GM21576 (cell line): ENCODE measurements around the gene SPCS3.
"Not testable (repeated sequence)": the region's sequence is repeated elsewhere in the genome, so short reads cannot be mapped to it uniquely, and the experiment has no call there.

Experiments
- ATAC-seq: cut with Tn5 transposase; IDR thresholded peaks from one replicate; pipeline ENCODE4 v1.9.1; 2021; ENCODE audit warnings: mild to moderate bottlenecking, moderate library complexity; ENCODE audit not compliant: unreplicated experiment

SPCS3 gene

DNA sequence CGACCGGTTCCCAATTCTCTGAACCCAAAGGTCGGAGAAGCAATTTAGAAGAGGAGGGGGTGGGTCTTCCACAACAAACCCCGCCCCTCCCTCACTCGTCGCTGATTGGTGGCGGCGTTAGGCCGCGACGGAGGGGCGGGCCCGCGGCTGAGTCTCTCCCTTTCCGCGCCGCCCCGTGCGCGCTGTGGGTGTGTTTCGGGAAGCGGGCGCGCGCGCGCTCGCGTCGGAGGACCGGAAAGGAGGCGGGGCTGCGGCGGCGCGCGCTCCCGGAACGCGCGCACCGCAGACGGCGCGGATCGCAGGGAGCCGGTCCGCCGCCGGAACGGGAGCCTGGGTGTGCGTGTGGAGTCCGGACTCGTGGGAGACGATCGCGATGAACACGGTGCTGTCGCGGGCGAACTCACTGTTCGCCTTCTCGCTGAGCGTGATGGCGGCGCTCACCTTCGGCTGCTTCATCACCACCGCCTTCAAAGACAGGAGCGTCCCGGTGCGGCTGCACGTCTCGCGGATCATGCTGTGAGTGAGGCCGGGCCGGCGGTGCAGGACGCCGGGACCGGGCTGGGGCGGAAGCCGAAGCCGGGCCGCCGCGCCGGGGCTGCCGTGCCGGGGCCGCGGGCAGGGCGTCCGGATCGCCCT is at the start of gene SPCS3:
TSS of gene SPCS3 (plus strand) at position 263 of the 636 bp plus-strand sequence. CDS start at position 374, 111 bp downstream.
- peak; percentile 90 for ATAC-seq

DNA sequence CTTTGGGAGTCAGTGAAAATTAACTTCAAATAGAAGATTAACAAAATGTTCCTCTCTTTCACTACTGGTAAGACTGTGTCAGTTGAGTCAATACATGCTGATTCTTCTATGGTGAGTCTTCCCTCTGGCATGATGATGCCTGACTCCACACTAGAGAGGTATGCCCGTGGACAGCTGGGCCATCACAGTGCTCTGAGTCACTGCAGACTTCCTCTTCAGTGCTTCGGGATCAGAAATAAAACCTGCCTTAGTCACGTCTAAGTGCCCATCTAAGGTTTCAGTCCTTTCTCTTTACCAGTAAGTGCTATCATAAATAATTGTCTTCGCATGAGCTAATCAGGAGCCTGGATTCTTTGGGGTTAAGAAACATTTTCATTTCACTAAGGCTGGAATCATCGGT is 49.1 kb upstream of the SPCS3 start:
- no peak for ATAC-seq

DNA sequence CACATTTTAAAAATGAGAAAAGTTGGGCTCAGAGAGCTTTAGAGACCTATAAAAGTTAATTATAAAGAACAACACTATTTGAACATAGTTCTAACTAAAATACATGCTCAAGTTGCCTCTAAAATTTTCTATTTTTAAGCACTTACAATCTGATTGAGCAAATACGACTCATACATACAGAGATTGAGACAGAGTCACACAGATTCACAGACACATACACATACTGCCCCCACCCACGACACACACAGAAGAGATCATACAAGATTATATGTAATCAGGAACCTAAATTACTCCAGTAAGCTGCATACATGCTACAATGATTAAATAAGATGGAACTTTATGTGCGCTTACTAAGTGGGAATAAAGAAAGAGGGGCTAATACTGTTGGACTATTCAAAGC is 48.0 kb upstream of the SPCS3 start:
- ATAC-seq = no peak

DNA sequence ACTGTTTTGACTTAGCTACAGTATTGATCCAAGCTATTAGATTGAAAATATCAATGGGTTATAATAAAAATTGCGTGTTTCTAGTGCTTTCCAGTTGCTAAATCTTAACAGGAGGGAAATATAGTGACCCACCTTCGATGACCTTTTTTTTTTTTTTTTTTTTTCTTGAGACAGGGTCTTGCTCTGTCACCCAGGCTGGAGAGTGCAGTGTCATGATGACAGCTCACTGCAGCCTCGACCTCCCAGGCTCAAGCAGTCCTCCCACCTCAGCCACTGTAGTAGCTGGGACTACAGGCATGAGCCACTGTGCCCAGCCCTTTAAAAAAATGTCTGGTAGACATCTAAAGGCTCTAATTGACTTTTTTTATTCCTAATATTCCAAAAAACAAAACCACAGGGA is 47.0 kb upstream of the SPCS3 start:
- no peak for ATAC-seq

DNA sequence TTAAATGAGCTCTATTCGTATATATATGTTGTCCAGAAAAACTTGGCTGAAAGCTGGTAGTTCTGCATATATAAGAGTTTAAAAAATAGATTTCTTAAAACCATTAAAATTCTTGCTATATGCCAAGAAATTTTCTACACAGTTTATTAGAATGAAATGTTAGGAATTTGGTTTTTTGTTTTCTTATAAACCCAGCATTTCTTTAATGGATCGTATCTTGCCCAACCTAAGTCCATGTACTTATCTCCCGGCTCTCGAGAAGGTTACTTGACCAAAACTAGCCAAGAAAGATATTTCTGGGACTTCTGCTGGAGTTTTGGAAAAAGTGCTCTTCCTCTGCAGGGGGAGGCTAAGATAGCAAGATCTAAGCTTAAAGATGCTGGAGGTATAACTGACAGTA is 46.0 kb upstream of the SPCS3 start:
- ATAC-seq = no peak

DNA sequence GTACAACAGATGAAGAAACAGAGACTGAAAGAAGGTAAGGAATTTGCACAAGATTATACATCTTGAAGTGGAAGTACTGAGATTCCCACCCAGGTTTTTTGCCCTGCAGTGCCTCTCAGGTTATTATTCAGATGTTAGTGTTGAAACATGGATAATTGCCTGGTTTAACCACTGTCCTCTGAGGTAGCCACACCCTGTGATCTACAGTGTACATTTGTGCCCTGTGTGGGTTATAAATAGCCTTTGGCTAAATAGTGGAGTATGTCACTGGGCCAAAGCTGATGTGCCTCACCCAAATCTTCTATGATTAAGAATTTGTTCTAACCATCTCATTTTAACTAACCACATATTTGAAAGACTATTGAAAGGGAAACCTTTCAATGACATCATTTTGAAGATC is 45.3 kb upstream of the SPCS3 start:
- no peak for ATAC-seq

DNA sequence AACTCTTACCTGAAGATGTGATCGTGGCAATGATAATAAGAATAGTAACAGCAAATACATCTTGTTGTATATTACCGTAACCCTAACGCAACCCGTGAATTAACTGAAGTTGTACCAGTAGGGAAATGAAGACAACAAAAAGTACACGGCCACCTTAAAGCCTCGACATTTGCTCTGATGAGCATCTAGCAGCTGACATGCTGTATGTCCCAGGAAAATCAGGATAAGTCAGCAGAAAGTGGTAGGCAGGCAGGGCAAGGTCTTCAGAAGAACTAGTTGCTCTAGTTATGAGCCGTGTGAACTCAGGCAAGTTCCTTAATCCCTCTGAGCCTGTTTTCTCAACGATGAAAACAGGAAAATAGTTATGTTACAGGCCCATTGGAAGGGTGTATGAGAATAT is 43.1 kb upstream of the SPCS3 start:
- ATAC-seq = no peak

DNA sequence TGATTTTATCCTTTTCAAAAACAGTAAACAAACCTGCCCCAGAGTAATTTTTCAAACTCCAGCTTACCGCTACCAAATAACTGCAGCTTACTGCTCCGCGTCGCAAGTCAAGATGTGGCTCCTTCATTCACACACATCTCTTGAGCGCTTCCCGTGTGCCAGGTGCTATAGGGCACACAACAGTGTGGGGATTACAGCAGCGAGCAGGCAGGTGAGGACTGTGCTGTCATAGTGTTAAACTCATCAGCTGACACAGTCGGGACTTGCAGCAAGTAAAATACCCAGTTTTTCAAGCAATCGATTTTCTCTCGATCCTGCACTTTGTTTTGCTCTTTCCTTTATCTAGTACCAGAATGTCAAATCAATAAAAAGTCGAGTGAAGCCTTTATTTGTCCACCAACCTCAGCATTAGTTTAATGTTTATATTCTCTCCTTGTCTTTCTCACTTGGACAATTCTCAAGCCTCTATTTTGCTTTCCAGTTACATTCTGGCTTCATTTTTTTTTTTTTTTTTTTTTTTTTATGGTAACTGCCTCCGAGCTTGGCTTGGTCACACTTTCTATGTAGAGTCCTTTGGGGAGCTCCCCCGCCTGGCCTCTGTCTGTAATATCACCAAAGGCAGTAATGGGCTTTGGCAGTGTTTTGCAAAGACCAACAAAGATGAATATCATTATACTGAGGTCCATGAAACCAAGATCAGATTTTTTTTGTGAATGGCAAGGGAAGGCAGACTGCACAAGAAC is 42.4 kb upstream of the SPCS3 start:
- peak; percentile 92 for ATAC-seq

DNA sequence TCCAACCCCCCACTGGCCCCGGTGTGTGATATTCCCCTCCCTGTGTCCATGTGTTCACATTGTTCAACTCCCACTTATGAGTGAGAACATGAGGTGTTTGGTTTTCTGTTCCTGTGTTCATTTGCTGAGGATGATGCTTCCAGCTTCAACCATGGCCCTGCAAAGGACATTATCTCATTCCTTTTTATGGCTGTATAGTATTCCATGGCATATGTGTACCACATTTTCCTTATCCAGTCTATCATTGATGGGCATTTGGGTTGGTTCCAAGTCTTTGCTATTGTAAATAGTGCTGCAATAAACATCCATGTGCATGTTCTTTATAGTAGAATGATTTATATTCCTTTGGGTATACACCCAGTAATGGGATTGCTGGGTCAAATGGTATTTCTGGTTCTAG is 40.2 kb upstream of the SPCS3 start:
- not testable (repeated sequence) for ATAC-seq

DNA sequence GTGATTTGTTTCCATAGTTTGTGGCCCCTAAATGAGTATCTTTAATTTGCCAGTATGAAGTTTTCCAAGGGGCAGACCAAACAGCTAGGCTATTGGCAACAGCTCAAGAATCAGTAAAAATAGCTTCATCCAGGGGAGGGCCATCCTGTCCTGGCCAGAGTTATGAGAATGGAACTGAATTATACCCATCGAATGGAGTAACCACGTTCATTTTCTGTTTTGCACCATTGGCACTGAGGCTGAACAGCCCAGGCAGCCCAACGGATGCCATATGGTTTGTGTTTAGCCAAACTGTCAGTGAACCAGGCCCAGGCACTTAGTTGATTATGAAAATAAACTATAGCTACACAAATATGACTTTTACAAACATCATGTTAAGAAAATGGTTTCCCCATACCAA is 33.0 kb upstream of the SPCS3 start:
- no peak for ATAC-seq

DNA sequence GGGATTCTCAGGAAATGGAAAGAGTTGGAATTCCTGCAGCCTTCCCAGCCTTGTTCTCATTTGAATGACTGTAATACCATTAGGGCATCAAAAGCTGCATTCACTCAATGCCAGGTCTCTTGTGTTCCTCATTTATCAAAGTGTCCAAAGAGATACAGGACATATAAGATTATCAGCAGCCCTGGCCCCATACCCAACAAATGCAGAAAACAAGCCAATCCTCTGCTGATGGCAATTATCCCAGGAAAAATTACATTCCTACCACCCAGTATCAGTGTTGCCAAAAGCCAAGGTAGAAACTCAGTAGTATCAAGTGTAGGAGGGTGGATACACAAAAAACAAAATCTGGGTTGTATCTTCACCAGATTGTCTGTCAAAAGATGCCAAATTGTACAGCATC is 32.2 kb upstream of the SPCS3 start:
- no peak for ATAC-seq

DNA sequence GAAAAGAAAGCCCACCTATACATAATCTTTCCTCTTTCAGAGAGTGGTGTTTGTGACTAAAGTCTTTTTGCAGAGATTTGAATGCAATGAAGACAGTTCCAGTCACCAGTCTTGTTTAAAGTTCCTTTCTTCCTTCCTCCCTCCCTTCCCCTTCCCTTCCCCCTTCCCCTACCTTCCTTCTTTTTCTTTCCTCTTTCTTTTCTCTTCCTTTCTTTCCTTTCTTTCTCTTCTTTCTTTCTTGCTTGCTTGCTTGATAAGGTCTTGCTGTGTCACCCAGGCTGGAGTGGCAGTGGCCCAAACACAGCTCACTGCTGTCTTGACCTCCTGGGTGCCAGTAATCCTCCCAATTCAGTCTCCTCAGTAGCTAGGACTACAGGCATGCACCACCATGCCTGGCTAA is 31.7 kb upstream of the SPCS3 start:
- no peak for ATAC-seq

DNA sequence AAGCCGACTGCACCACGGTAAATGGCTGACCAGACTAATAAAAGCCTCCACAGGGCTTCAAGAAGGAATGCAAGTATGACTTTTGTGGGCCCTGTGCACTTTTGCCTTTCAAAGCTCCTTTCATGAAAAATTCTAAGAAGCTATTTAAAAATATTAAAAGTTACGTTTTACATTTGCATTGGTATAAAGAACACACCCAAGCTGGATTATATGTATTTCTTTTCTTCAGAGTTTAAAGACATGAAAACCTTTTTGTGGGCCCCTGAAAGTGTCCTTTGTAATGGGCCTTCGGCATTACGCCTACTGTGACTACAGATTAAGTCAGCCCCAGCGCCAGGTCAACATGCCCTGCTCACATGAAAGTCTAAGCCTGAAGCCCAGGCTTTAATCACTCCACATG is 30.2 kb upstream of the SPCS3 start:
- ATAC-seq = no peak

DNA sequence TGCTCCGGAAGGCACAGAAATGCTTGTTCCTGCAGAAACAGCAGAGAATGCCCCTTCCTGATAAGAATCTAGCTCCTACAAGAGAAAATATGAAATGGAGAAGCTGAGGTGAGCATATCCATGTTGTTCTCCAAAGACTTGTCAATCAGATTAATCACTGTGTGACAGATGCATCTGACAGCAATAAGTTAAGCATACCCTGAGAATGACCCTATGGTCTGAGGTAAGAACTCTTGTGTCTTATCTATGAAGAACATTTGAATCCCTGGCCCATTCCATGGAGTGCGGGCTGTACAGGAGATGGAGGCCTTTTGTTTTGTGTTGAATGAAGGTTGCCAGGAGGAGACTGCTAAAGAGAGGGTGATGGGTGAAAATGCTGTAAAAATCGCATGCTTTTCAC is 29.2 kb upstream of the SPCS3 start:
- ATAC-seq = no peak

DNA sequence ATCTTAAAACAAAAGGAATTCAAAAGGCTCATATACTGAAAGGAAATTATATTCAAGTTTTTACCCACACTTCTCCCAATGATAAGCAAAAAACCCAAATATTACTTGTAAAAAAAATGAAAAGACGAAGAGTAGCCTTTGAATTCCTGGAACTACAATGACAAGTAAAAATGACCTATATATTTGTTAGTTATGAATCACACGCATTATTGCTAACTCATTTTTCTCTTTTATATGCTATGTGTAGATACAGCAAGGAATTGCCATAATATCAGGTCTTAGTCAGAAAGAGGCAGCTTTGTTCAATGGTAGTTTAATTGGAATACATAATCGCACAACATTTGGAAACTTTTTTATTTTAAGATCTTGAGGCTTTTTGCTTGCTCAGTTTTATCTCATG is 28.0 kb upstream of the SPCS3 start:
- no peak for ATAC-seq

DNA sequence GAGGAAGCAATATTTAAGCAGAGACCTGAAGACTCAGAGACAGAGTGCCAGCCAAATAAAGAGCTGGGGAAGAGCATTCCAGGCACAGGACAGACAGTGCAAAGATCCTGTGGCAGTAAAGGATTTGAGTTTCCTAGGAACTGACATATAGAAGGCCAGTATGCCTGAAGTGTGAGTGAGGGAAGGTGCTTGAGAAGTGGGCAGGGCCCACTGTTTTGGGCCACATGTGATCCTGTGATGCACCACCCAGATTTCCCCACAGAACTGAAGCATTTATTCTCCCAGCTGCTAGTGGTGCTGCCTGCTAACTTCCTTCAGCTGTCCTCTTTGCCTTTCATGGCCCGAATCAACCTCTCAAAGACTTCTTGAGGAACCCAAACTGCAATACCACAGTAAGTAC is 26.8 kb upstream of the SPCS3 start:
- no peak for ATAC-seq

DNA sequence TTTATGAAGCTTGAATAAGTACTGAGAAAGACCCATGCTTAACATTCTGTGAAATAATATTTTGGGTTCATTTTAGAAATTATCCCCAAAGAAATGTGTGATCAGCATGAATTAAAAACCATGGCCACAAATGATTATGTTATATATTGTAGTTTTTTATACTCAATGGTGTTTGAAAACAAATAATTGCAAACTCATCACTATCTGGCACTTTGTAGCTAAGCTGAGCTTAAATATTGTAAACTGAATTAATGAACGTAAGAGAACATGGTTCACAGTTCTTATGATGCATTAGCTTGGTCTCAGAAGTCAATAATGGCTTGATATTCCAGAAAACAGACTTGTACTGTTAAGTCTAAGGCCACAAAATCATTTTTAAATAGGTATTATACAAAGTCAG is 26.1 kb upstream of the SPCS3 start:
- no peak for ATAC-seq

DNA sequence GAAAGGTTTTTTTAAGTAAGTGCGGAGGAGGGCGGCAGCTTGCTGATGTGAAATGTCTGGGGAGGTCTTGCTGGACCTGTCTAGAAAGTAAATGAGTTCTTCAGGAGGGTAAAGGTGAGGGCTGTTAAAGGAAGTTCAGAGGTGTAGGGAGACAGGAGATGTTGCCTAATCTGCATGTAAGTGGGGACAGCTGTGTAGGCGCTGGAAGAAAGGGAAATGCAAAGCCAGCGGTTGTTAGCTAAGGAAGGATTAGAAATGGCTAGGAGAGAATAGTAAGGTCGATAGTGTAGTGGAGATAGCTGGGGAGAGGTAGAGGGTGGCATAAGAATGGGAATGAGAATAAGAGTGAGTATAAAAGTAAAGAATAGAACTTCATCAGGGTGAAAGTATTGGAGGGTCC is 23.9 kb upstream of the SPCS3 start:
- ATAC-seq = not testable (repeated sequence)

DNA sequence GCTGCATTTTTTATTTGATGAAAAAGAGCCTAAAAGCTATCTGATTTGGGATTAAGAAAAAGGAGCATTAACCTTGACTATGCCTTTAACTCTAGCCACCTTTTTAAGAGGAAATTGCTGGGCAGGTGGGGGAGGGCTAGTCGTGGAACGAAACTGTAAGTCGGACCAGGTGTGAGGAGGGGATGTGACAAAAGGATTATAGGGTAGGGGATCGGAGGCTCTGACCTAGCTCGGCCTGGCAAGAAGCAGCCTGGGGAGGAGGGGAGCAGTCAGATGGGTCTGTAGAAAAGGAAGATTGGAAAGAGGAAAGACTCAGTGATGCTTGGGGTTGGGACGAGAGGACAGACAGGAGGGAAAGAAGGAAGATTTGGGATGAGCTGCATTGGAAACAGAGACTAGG is 21.1 kb upstream of the SPCS3 start:
- no peak for ATAC-seq

DNA sequence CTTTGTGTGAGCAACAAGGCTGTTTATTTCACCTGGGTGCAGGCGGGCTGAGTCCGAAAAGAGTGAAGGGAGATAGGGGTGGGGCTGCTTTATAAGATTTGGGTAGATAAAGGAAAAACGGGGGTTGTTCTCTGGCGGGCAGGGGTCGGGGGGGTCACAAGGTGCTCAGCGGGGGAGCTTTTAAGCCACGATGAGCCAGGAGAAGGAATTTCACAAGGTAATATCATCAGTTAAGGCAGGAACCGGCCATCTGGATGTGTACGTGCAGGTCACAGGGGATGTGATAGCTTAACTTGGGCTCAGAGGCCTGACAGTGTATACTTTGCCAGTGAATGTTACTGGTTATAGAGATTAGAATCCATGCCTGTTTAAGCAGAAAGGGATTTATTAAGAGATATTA is 19.7 kb upstream of the SPCS3 start:
- no peak for ATAC-seq

DNA sequence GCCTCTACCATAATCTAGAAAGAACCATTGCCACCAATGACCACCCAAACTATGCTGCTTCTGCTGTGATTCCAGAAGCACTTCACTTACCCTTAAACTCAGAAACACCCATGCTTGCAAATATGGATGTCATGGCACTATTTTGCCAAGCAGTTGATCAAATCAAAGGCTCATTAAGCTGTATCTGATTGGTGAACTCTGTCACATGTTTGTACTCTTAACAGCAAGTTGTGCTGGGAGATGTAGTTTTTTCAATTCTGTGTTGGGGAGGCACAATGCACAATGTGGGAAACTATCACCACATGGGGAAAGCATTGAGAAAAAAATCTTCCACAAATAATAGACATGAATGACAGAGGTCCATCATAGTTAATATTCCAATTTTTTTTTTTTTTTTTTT is 19.2 kb upstream of the SPCS3 start:
- ATAC-seq = no peak

DNA sequence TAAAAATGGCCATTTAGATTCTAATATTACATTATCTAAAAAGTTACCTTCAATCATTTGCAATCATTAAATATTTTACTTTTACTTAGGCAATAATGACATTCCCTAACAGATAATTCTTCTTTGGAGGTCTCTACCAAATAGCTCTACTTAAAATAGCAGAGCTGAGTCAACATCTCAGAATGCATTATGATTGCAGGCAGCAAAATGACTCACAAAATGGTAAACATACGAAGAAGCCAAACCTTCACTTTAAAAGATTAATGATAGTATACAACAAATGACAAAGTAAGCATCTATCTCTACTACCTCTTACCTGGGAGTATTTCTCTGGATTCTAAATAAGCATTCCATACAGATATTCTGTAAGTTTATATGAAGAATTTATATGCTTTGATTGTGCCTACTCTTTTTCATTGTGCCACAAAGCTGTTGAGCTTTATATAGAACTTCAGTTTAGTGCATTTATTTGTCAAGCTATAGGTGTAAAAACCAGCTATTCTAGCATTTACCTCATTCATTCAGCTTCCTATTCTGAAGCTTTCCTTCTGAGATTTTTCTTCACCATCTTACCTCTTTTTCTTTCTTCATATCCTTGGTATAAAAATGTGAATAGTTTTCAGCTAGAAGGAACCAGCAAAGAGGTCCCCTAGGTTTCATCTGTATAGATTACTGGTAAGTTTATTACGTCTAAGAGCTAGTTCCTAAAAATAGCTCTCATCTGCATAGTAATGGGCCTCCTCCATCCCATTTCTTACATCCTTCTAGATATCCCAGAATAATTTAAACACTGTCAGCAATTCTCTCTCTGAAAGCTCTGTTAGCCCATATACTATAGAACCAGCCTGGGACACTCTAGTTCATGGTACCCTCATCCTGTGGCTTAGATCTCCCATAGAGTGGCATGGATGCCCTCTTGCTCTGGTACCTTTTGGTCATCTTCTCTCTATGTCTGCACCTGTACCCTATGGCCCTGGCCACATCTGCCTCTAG is 17.2 kb upstream of the SPCS3 start:
- ATAC-seq = no peak
